Heart right ventricle (tissue), 16 donors: Measurements from ENCODE around the gene ACVR1. TPM values are rescaled to one million over a fixed set of nuclear protein-coding genes. Genes with fewer than 3 reads are reported as not detected.
A peak's percentile ranks its signal among the peaks of the same experiment; 100 is the strongest.

ENCODE experiments used
- ATAC-seq, 8 donors: fragments of 200-7000 bp; cut with Tn5 transposase; one replicate each; pipeline ENCODE4 v1.9.1; 2020; ENCODE audit warnings: mild to moderate bottlenecking in 8 of 8, moderate library complexity in 8 of 8, moderate number of reproducible peaks in 1 of 8
- DNase-seq, 2 donors: peaks; one replicate each; pipeline ENCODE4 v3.0.0-alpha.2; 2020
- H3K27ac ChIP-seq, 10 donors: fragments of 200-600 bp; sonication (generic) in 2 of 10; one replicate each; pipeline versions ENCODE4 v1.5.0 to v1.8.0; 2020 to 2022; ENCODE audit warnings: mild to moderate bottlenecking in 3 of 10
- H3K27me3 ChIP-seq, 7 donors: fragments of 200-600 bp; one replicate each; pipeline ENCODE4 v1.8.0; 2021 to 2022; ENCODE audit warnings: mild to moderate bottlenecking in 2 of 7
- H3K36me3 ChIP-seq, 9 donors: fragments of 200-600 bp; sonication (generic) in 1 of 9; one replicate each; pipeline versions ENCODE4 v1.5.0 to v1.8.0; 2020 to 2022; ENCODE audit warnings: mild to moderate bottlenecking in 2 of 9
- H3K4me1 ChIP-seq, 9 donors: fragments of 200-600 bp; sonication (generic) in 1 of 9; one replicate each; pipeline versions ENCODE4 v1.5.0 to v1.8.0; 2020 to 2022; ENCODE audit warnings: mild to moderate bottlenecking in 4 of 9
- H3K4me3 ChIP-seq, 10 donors: fragments of 200-600 bp; sonication (generic) in 2 of 10; one replicate each; pipeline versions ENCODE4 v1.5.0 to v1.8.0; 2020 to 2022; ENCODE audit warnings: mild to moderate bottlenecking in 7 of 10, moderate library complexity in 2 of 10
- H3K9me3 ChIP-seq, 11 donors: fragments of 200-600 bp in 10 of 11; sonication (generic) in 2 of 11; one replicate each; pipeline versions ENCODE4 v1.5.0 to v1.8.0; 2013 to 2022; ENCODE audit warnings: mild to moderate bottlenecking in 2 of 11, control low read depth in 1 of 11, moderate library complexity in 1 of 11
- CTCF ChIP-seq, 9 donors: fragments of 200-600 bp; sonication (generic) in 2 of 9; IDR thresholded peaks; one replicate each; pipeline versions ENCODE4 v1.5.0 to v1.8.0; 2021 to 2022; ENCODE audit warnings: antibody characterized with exemption in 9 of 9, mild to moderate bottlenecking in 5 of 9, moderate library complexity in 1 of 9
- WGBS, 2 donors: extraction: QIAGEN DNeasy Blood & Tissue Kit; methylation state at CpG; one replicate each; pipeline ENCODE4 v1.1.7; 2013; ENCODE audit warnings: inconsistent platforms in 1 of 2; 5-methylcytosine and 5-hydroxymethylcytosine counted together
- intact Hi-C, 10 donors: fragments of 100-400 bp; cut with DNase I; formaldehyde crosslinking; loops; one replicate each; pipeline versions ENCODE4 v1.11.1 to v1.14.2; 2022
- polyA plus RNA-seq, 2 donors: library from polyadenylated mRNA; stranded (reverse); fragments of 200-250 nt; gene quantifications; one replicate each; pipeline ENCODE4 v1.2.3, GENCODE V29; 2013
- total RNA-seq, 10 donors: library from RNA; stranded (reverse); fragmentation: NEBNext Ultra II Directional in 3 of 10; extraction: Animal tissue kit (Norgen Biotek cat#: 25700) in 3 of 10; gene quantifications; one replicate each; pipeline versions ENCODE4 v1.2.1 to v1.2.4, GENCODE V29; 2021 to 2023
- donor health status: Arrhythmogenic right ventricular cardiomyopathy.
- donor health status: ischemic (EF 13 %, LVEDD 7.1; RV severe dilation, severe dysfunction).
- donor health status: healthy with polysubstance abuse.
- donor health status: DM: no; HTN: yes; CAD: no.
- donor health status: DM: no; HTN: no; CAD: no.
- donor health status: ischemic (EF 25% LVEDD 6.9; RV normal size, moderate dysfunction).
- donor health status: ischemic (EF 25% LVEDD 5.7; RV mildly dilated, moderate dysfunction).
- donor health status: healthy.
- donor health status: DM: yes; HTN: yes; CAD: no.
- donor health status: Ischemic cardiomyopathy.
- donor health status: ischemic (EF 35%, LVEDD 5.7; RV mildly dilated, moderate dysfunction).
- donor health status: nonischemic (EF 11% LVEDD 7.7; RV severe dilation, severe dysfunction).
- donor health status: DM: yes; HTN: yes; CAD: no.
- donor health status: PGD.
- donor health status: ischemic (EF 29% LVEDD 5.4; RV normal size, mild dysfunction).
- donor health status: nonischemic (EF 23%, LVEDD 6.1; RV moderate dilation, normal function).

Gene ACVR1
- total and polyA plus RNA-seq, 12 donors = 4.2 to 32.7 (median 22.2) TPM

- Histone ChIP-seq H3K36me3 (no peaks in the 10 kb centered on the region), H3K27ac (peak overlapping the region in 3 of 10 donors; percentile 4 to 23 (median 16)), H3K4me1 (peaks cover 2 to 67% (median 47%) of the 10 kb centered on the region in 9 donors), H3K9me3 (no peaks in the 10 kb centered on the region), H3K27me3 (no peaks in the 10 kb centered on the region), H3K4me3 (no peak overlapping the region)
- peak in 1 of 8 donors; percentile 6 for ATAC-seq
- intact Hi-C loops = no loop called here
- no peak for TF ChIP-seq CTCF (IDR thresholded peaks at IDR 0.05)
- WGBS, 2 donors = 47 to 61% methylated on average over 7 of the region's 7 CpGs
- no peak for DNase-seq
Measured at GRCh38 chr2:157806426-157807077, 69.6 kb downstream of the ACVR1 start.

GRCh38 chr2:157805519-157805918 is 70.6 kb downstream of the ACVR1 start:
- Histone ChIP-seq H3K4me3 (no peak overlapping the region), H3K9me3 (no peaks in the 10 kb centered on the region), H3K36me3 (no peaks in the 10 kb centered on the region), H3K27ac (no peak overlapping the region), H3K4me1 (peaks cover 2 to 57% (median 45%) of the 10 kb centered on the region in 9 donors), H3K27me3 (no peaks in the 10 kb centered on the region)
- DNase-seq (no peak), ATAC-seq (no peak)
- intact Hi-C loops = no loop called here
- no peak for TF ChIP-seq CTCF (IDR thresholded peaks at IDR 0.05)
- WGBS, 2 donors = 94 to 100% methylated on average over 3 of the region's 3 CpGs

- Histone ChIP-seq H3K9me3 (no peaks in the 10 kb centered on the region), H3K27me3 (no peaks in the 10 kb centered on the region), H3K4me3 (no peak overlapping the region), H3K36me3 (peaks cover 0 to under 1% (median 0%) of the 10 kb centered on the region in 9 donors), H3K4me1 (peaks cover 2 to 45% (median 36%) of the 10 kb centered on the region in 9 donors), H3K27ac (no peak overlapping the region)
- TF ChIP-seq CTCF (IDR thresholded peaks at IDR 0.05) = no peak
- intact Hi-C loops = loop anchor here in 1 of 10 donors (5.0 kb wide), 1 partner anchor 73 kb away; the partner anchor contains the start of gene ACVR1
- DNase-seq (no peak), ATAC-seq (no peak)
- WGBS, 2 donors = 72 to 78% methylated on average over 5 of the region's 5 CpGs
Measured at GRCh38 chr2:157804355-157804754, 71.8 kb downstream of the ACVR1 start.

GRCh38 chr2:157803952-157804351 is 72.2 kb downstream of the ACVR1 start:
- Histone ChIP-seq H3K27ac (no peak overlapping the region), H3K27me3 (no peaks in the 10 kb centered on the region), H3K4me3 (no peak overlapping the region), H3K9me3 (no peaks in the 10 kb centered on the region), H3K36me3 (peaks cover 0 to 5% (median under 1%) of the 10 kb centered on the region in 9 donors), H3K4me1 (peaks cover 2 to 41% (median 32%) of the 10 kb centered on the region in 9 donors)
- ATAC-seq (no peak), DNase-seq (no peak)
- TF ChIP-seq CTCF (IDR thresholded peaks at IDR 0.05) = no peak
- 87 to 91% methylated on average over 3 of the region's 3 CpGs for WGBS, 2 donors
- intact Hi-C loops = loop anchor here in 1 of 10 donors (5.0 kb wide), 1 partner anchor 73 kb away; the partner anchor contains the start of gene ACVR1
